ENCODE data around the gene TBATA.

Gene TBATA

DNA sequence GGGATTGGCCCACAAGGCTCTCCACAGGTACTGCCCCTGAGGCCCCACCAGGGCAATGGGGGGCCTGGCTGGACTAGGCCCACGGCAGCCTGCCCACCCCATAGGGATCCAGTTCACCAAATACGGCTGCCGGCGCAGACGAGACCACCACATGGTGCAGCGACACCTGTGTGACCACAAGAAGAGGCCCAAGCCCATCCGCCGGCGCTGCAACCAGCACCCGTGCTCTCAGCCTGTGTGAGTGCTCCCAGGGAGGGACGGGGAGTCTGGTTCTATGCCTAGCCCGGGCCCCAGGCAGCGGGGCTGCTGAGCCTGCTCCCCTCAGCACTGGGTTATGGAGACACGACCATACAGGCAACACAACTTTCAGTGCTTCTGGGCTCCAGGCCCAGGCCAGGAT is 33.2 kb downstream of the TBATA start:
- Mint-ChIP-seq H3K4me1 (ENCODE audit: low read depth) (no peaks in the 10 kb centered on the region), H3K27me3 (no peaks in the 10 kb centered on the region), H3K9me3 (ENCODE audit: low read depth) (no peaks in the 10 kb centered on the region), H3K27ac (no peak overlapping the region), H3K36me3 (no peaks in the 10 kb centered on the region), H3K4me3 (no peak overlapping the region)

- Mint-ChIP-seq H3K9me3 (ENCODE audit: low read depth) (no peaks in the 10 kb centered on the region), H3K27ac (no peak overlapping the region), H3K36me3 (no peaks in the 10 kb centered on the region), H3K4me1 (ENCODE audit: low read depth) (no peaks in the 10 kb centered on the region), H3K4me3 (no peak overlapping the region), H3K27me3 (no peaks in the 10 kb centered on the region)
Observed at GRCh38 chr10:70751356-70751755, 33.8 kb downstream of the TBATA start.

DNA sequence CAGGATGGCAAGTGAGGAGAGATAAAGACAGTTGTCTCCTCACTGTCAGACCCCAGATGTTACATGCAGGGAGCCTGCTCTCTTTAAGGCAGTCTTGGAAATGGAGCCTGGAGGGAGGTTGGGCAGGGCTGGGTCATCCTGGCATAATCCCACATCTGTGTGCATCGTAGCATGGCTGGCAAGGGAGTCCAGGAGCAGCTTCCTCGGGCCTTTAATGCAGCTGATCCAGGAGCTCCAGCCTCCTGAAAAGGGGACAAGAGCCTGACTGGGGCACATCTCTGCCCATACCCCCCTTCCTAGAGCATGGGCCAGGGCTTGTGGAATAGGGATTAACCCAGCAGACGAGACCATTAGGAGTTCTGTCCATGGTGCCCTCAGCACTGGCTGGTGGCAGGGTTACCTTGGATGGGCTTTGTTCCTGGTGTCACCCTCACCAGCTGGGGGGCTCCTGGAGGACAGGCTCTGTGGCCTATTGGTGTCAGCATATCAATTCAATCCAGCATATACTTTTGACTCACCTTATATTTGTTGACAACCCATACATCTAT is 34.9 kb downstream of the TBATA start:
- Mint-ChIP-seq H3K27ac (no peak overlapping the region), H3K4me3 (no peak overlapping the region), H3K4me1 (ENCODE audit: low read depth) (no peaks in the 10 kb centered on the region), H3K9me3 (ENCODE audit: low read depth) (no peaks in the 10 kb centered on the region), H3K27me3 (no peaks in the 10 kb centered on the region), H3K36me3 (no peaks in the 10 kb centered on the region)

- no peak overlapping the region for H3K4me3 Mint-ChIP-seq
- H3K9me3 Mint-ChIP-seq (ENCODE audit: low read depth): no peaks in the 10 kb centered on the region
- no peaks in the 10 kb centered on the region for H3K4me1 Mint-ChIP-seq (ENCODE audit: low read depth)
- H3K27me3 Mint-ChIP-seq: no peaks in the 10 kb centered on the region
- H3K36me3 Mint-ChIP-seq: no peaks in the 10 kb centered on the region
- H3K27ac Mint-ChIP-seq: no peak overlapping the region
Observed at GRCh38 chr10:70749756-70750155, 35.4 kb downstream of the TBATA start.

DNA sequence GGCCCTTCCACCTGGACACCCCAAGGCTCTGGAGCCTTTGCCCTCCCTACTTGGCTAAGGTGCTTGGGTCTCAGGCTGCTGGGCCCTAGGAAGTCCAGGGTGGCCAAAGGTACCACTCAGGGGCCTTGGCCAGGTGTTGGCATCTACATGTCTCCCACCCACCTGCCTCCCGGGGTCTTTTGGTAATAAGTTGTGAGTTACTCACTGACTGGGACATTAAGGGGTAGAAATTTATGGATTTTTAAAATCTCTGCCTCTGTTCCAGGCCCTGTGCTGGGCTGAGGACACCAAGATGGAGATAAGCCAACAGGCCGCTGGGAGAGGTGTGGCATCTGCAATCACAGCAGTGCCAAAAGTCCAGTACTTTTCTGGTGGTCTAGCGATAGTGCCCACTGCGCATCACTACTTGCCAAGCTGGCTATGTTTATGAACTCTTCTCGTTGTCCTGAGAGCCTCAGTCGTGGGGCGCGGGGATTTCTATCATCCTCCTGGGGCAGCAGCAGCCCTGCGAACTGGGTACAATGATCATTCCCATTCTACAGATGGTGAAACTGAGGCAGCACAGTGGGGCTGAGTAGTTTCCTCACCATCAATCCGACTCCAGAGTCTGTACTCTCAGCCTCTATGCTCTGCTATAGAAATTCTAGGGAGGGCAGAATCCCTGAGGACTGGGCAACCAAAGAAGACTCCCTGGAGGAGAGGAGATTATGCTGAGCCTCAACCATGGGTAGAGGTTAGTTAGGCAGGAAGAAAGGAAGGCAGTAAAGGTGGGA is 36.2 kb downstream of the TBATA start:
- H3K4me3 Mint-ChIP-seq: no peak overlapping the region
- no peaks in the 10 kb centered on the region for H3K27me3 Mint-ChIP-seq
- no peaks in the 10 kb centered on the region for H3K36me3 Mint-ChIP-seq
- no peaks in the 10 kb centered on the region for H3K4me1 Mint-ChIP-seq (ENCODE audit: low read depth)
- no peak overlapping the region for H3K27ac Mint-ChIP-seq
- no peaks in the 10 kb centered on the region for H3K9me3 Mint-ChIP-seq (ENCODE audit: low read depth)

DNA sequence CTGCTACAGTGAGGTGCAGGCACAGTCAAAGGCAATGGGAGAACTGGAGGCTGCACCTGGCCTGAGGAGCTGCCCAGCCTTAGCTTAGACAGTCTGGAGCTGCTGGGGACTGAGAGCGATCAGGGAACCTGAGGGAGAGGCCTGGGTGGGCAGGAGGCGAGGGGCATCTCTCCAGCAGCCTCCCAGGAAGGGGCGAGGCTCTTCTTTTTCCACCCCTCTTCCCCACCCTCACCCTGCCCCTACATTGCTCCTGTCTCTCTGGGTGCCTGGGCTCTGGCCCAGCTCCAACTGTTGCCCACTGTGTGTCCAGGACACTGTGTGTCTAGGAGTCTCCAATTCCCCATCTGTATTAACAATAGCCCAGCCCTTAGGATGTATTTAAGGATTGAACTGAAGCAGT is 36.9 kb downstream of the TBATA start:
- no peaks in the 10 kb centered on the region for H3K4me1 Mint-ChIP-seq (ENCODE audit: low read depth)
- no peaks in the 10 kb centered on the region for H3K36me3 Mint-ChIP-seq
- H3K4me3 Mint-ChIP-seq: no peak overlapping the region
- H3K27ac Mint-ChIP-seq: no peak overlapping the region
- no peaks in the 10 kb centered on the region for H3K9me3 Mint-ChIP-seq (ENCODE audit: low read depth)
- H3K27me3 Mint-ChIP-seq: no peaks in the 10 kb centered on the region

- Mint-ChIP-seq H3K27me3 (no peaks in the 10 kb centered on the region), H3K9me3 (ENCODE audit: low read depth) (no peaks in the 10 kb centered on the region), H3K4me1 (ENCODE audit: low read depth) (peaks cover 5% of the 10 kb centered on the region), H3K27ac (no peak overlapping the region), H3K36me3 (no peaks in the 10 kb centered on the region), H3K4me3 (no peak overlapping the region)
Observed at GRCh38 chr10:70747192-70747965, 37.8 kb downstream of the TBATA start.

GRCh38 chr10:70745555-70745954 is 39.6 kb downstream of the TBATA start:
- Mint-ChIP-seq H3K27me3 (no peaks in the 10 kb centered on the region), H3K36me3 (no peaks in the 10 kb centered on the region), H3K9me3 (ENCODE audit: low read depth) (no peaks in the 10 kb centered on the region), H3K4me3 (no peak overlapping the region), H3K4me1 (ENCODE audit: low read depth) (peaks cover 5% of the 10 kb centered on the region), H3K27ac (no peak overlapping the region)

DNA sequence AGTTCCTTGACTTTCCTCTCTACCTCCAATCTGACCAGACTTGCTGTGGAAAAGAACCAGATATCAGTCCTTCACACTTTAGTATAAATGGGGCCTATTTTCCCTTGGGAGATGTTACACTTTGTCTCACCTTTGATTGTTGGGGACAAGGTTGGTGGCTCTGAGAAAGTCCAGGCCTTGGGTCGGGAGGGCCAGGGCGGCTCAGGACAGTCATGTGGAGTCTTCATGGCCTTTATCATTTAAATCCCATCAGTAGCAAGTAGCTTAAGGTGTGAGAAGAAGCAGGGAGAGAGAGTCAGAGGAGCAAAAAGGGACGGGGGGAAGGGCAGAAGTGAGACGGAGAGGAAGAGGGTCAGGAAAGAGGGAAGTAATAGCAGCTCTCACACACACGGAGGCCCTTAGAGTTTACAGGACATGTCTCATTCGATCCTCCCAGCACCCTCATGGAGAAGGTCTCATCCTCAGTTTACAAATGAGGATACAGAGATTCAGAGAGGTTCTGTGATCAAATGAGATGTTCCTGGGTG is 40.5 kb downstream of the TBATA start:
- no peaks in the 10 kb centered on the region for H3K27me3 Mint-ChIP-seq
- H3K27ac Mint-ChIP-seq: no peak overlapping the region

GRCh38 chr10:70743879-70744278 is 41.3 kb downstream of the TBATA start:
- no peaks in the 10 kb centered on the region for H3K36me3 Mint-ChIP-seq
- no peak overlapping the region for H3K27ac Mint-ChIP-seq
- no peaks in the 10 kb centered on the region for H3K27me3 Mint-ChIP-seq
- no peak overlapping the region for H3K4me3 Mint-ChIP-seq
- peaks cover 5% of the 10 kb centered on the region for H3K4me1 Mint-ChIP-seq (ENCODE audit: low read depth)
- no peaks in the 10 kb centered on the region for H3K9me3 Mint-ChIP-seq (ENCODE audit: low read depth)

More for the DNA sequence above, 40.5 kb downstream of the TBATA start:
- H3K36me3 Mint-ChIP-seq: no peaks in the 10 kb centered on the region
- peaks cover 5% of the 10 kb centered on the region for H3K4me1 Mint-ChIP-seq (ENCODE audit: low read depth)
- H3K4me3 Mint-ChIP-seq: no peak overlapping the region
- H3K9me3 Mint-ChIP-seq (ENCODE audit: low read depth): no peaks in the 10 kb centered on the region

DNA sequence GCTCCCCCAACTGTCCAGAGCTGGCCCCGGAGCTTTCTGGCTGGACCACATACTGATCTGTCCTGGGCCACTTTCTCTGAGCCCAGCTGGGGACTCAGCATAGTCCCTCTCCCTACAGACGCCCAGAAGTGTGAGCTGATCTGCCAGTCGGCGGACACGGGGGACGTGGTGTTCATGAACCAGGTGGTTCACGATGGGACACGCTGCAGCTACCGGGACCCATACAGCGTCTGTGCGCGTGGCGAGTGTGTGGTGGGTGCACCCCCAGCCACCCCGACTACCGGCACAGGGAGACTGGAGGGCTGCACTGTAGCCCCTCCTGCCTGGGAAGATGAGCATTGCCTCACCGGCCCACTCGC is 41.8 kb downstream of the TBATA start:
- H3K36me3 Mint-ChIP-seq: no peaks in the 10 kb centered on the region
- no peaks in the 10 kb centered on the region for H3K27me3 Mint-ChIP-seq
- no peak overlapping the region for H3K27ac Mint-ChIP-seq
- H3K9me3 Mint-ChIP-seq (ENCODE audit: low read depth): no peaks in the 10 kb centered on the region
- H3K4me3 Mint-ChIP-seq: no peak overlapping the region
- peaks cover 5% of the 10 kb centered on the region for H3K4me1 Mint-ChIP-seq (ENCODE audit: low read depth)

GRCh38 chr10:70742537-70743429 is 42.4 kb downstream of the TBATA start:
- no peaks in the 10 kb centered on the region for H3K27me3 Mint-ChIP-seq
- peaks cover 5% of the 10 kb centered on the region for H3K4me1 Mint-ChIP-seq (ENCODE audit: low read depth)
- H3K36me3 Mint-ChIP-seq: no peaks in the 10 kb centered on the region
- H3K27ac Mint-ChIP-seq: no peak overlapping the region
- no peak overlapping the region for H3K4me3 Mint-ChIP-seq
- H3K9me3 Mint-ChIP-seq (ENCODE audit: low read depth): no peaks in the 10 kb centered on the region

DNA sequence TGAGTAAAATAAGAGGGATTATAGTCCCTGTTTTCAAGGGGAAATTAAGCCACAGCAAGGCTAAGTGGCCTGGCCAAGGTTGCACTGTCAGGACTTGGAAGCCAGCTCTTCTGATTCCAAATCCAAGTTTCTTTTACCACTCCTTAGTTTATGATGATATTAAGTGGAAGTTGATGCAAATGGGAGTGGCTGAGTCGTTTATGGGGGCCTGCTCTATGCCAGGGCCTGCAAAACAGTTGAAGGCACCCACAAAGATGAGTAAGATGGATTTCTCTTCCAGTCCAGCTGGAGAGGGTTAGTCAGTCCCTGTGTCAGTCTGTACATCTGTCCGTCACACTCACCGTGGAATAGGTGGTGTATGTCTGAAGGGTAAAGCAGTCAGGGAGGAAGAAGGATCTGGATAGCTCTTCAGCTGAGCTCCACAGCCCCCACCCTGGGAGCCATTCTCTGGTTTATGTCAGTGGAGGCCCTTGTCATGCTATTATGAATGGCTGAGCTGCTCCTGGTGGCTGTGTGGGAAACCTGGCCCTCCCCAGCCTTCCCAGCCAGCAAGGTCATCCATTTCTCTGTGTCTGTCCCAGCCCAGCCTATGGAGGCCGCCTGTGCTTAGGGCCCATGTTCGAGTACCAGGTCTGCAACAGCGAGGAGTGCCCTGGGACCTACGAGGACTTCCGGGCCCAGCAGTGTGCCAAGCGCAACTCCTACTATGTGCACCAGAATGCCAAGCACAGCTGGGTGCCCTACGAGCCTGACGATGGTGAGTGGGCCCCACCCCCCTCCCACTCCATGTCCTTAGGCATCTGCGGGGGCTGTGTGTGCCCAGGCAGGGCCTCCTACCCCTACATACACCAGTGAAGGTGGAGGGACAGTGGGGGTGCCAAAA is 44.5 kb downstream of the TBATA start:
- Mint-ChIP-seq H3K9me3 (ENCODE audit: low read depth) (no peaks in the 10 kb centered on the region), H3K27me3 (no peaks in the 10 kb centered on the region), H3K4me1 (ENCODE audit: low read depth) (peaks cover 5% of the 10 kb centered on the region), H3K36me3 (no peaks in the 10 kb centered on the region), H3K4me3 (no peak overlapping the region), H3K27ac (no peak overlapping the region)

DNA sequence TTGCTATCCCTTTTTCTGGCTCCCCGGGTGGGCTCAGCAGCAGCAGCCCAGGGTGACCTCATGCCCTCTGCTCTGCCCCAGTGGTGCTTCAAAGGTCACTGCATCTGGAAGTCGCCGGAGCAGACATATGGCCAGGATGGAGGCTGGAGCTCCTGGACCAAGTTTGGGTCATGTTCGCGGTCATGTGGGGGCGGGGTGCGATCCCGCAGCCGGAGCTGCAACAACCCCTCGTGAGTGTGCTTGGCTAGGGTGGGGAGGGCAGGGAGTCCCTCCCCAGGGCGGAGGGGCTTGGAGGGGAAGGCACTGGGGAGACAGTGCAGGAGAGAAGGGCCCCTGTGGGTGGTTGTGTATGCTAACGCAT is 46.4 kb downstream of the TBATA start:
- Mint-ChIP-seq H3K4me1 (ENCODE audit: low read depth) (peaks cover 5% of the 10 kb centered on the region), H3K36me3 (no peaks in the 10 kb centered on the region), H3K9me3 (ENCODE audit: low read depth) (no peaks in the 10 kb centered on the region), H3K27ac (no peak overlapping the region), H3K4me3 (no peak overlapping the region), H3K27me3 (no peaks in the 10 kb centered on the region)
